ENCODE data around the gene PPT1. TPM values are rescaled to one million over a fixed set of nuclear protein-coding genes. Genes with fewer than 3 reads are reported as not detected.

The PPT1 gene
- total and polyA plus RNA-seq, 2 of the 4 experiments (the other 2 are of a cell fraction), result 22.7 to 55.4 TPM

- Histone ChIP-seq H2AK5ac (ENCODE audit: low read depth, low read length) (no peak overlapping the region), H4K8ac (ENCODE audit: low read depth in 2 of 2, low read length in 2 of 2) (no peak overlapping the region), H3K9me3 (ENCODE audit: control insufficient read depth, insufficient read depth, low read length) (peaks cover 3% of the 10 kb centered on the region), H3K27ac (ENCODE audit: insufficient read depth, low read length) (no peak overlapping the region), H3K9me1 (ENCODE audit: insufficient read depth, low read length) (no peaks in the 10 kb centered on the region), H3K23ac (ENCODE audit: low read depth, low read length) (no peak overlapping the region), H2AK9ac (replicated peaks; ENCODE audit: low read depth, low read length, poor library complexity) (no peak overlapping the region), H3K4ac (ENCODE audit: low read depth, low read length) (no peak overlapping the region), H2BK5ac (ENCODE audit: low read depth, low read length, poor library complexity, severe bottlenecking) (no peak overlapping the region), H2AFZ (replicated peaks; ENCODE audit: low read length, poor library complexity) (no peak overlapping the region), H3K18ac (ENCODE audit: low read depth, low read length) (no peak overlapping the region), H4K20me1 (ENCODE audit: insufficient read depth, low read length) (no peaks in the 10 kb centered on the region), H4K91ac (ENCODE audit: insufficient read depth, low read depth, low read length) (no peak overlapping the region), H2BK120ac (ENCODE audit: low read depth, low read length) (no peak overlapping the region), H3K14ac (replicated peaks; ENCODE audit: low read depth, low read length) (no peak overlapping the region), H3K36me3 (ENCODE audit: control insufficient read depth, insufficient read depth, low read length) (no peaks in the 10 kb centered on the region), H3K4me1 (ENCODE audit: control insufficient read depth, insufficient read depth, low read length) (no peaks in the 10 kb centered on the region), H2BK20ac (ENCODE audit: low read depth, low read length) (no peak overlapping the region), H3K9ac (ENCODE audit: low read depth, low read length) (no peak overlapping the region), H3K79me1 (ENCODE audit: low read depth in 1 of 2, low read length in 2 of 2) (no peaks in the 10 kb centered on the region), H3K4me3 (ENCODE audit: insufficient read depth, low read depth, low read length) (no peak overlapping the region), H3K27me3 (ENCODE audit: control insufficient read depth, insufficient read depth, low read length) (peaks cover 19% of the 10 kb centered on the region), H3K4me2 (ENCODE audit: low read depth, low read length) (no peak overlapping the region), H4K5ac (ENCODE audit: low read depth, low read length) (no peak overlapping the region), H2BK15ac (ENCODE audit: low read depth, low read length) (no peak overlapping the region), H3K56ac (ENCODE audit: extremely low read depth, insufficient read depth, low read length) (no peak overlapping the region)
- in situ Hi-C loops (cut with MboI; ENCODE audit: low sequenced_read_pairs) (no loop called here), dilution Hi-C loops (cut with HindIII; ENCODE audit: low sequenced_read_pairs, unreplicated experiment) (no loop called here), intact Hi-C loops (cut with micrococcal nuclease) (no loop called here)
- ATAC-seq (ENCODE audit: low read depth) (no peak), DNase-seq (no peak)
- TF ChIP-seq BHLHE40 (IDR thresholded peaks at IDR 0.05; ENCODE audit: low read depth, low read length) (no peak), MXI1 (IDR thresholded peaks at IDR 0.05; ENCODE audit: borderline replicate concordance, low read depth, low read length) (no peak), ELK1 (IDR thresholded peaks at IDR 0.05; ENCODE audit: borderline replicate concordance, low read depth, low read length) (no peak), SMC3 (IDR thresholded peaks at IDR 0.05; ENCODE audit: low read depth, low read length) (no peak), NFE2L2 (IDR thresholded peaks at IDR 0.05; ENCODE audit: low read depth, low read length) (no peak)
- BruUV-seq (replicated peaks), result no TSS peak
- POLR2A ChIA-PET (ENCODE audit: unreplicated experiment), result no interaction called here
- no CpG with 5 or more reads among the region's 3 CpGs for WGBS, 2 experiments (ENCODE audit: extremely low coverage in 2 of 2, insufficient read length in 1 of 2)
- CTCF ChIA-PET, result no interaction called here
Observed at GRCh38 chr1:40114400-40114799, 17.3 kb upstream of the PPT1 start.
